Measurements from ENCODE around the gene MED17.

The MED17 gene

DNA sequence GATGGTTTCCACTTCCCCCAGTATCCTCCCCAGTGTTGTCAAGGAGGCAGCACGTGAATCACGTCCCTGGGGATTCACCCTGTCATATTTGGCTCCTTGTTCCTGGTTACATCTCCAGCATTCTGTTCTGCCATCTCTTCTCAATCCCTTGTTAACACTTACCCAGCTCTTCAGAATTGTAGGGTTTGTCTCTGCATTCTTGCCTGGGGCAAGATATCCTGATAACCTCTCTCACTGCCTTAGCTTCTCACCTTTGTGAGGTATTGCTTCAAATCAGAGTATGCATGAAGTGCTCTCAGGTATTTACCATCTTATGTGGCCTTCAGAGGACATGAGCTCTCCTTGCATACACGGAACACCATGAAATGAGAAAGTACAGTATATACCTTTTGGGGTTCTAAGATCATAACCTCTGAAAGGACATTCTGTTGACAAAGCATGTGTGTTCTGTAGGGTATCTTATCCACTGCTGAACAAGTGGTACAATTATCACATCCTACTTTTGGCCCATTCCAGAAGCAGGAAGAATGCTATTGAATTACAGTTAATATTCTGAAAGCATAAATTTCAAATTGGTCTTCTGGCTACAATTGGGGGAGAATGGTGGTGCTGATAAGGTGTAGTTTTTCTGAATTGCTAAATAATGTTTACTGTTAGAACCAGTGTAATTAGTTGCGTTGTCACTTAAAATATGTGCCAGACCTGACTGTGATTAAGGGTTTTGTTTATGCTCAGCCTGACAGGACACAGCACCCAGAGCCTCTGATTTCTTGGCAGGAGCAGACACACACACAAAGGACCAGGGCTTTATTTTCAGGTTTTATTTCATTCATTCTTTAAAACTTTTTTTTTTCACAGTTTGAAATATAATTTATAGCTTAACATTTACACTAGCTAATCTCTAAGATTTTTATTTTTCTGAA lies 33.6 kb downstream of the MED17 start:
- DNase-seq (ENCODE audit: low read depth in 2 of 2) = no peak

DNA sequence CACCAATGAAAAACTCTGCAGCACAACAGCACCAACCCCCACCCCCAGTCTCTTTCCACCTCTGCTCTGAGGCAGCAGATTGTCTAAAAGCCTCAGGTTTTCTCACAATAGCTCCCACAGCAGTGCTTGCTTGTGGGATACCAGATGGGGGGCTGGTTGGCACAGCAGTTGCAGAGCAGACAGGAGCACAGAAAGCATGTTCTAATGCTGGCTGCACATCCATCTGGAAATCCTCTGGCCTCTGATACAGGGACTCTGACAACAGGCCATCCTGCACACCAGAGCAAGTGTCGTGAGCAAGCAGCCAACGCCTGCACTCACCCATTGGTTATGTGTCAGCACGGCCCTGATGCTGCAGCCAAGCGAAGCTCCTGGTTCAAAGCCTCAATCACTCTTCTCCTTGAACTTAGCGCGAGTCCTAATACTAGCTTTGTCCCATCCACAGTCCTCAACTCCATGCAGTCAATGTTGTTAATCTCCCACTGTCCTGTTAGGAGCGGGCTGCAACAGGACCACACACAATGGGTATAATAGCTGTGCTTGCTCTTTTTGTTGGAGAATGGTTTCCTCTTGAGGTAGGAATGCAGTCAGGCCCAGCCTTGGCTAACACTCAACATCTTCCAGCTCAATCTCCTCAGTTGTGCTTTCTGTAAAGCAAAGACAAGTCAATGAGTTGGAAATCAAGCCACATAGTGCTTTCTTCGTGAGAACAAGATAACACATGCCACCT lies 36.0 kb downstream of the MED17 start:
- DNase-seq (ENCODE audit: low read depth in 2 of 2) = no peak

DNA sequence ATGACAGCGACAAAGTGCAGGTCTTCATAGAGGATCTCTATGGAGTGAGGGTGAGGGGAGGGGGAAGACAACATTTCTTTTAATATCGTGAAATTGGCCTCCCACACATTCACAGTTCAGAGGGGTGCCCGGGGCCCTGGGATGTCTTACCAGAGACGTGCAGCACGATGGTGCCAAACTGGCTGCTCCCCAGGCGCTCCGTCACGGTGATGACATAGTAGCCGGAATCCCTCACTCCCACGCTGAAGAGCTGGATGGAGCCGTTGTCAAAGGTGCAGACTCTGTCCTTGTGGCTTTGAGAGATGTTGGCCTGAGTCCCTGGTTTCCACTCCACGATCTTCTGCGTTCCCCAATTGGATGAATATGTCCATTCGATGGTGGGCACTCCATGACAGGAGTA lies 36.8 kb downstream of the MED17 start:
- DNase-seq (ENCODE audit: low read depth in 2 of 2) = no peak

DNA sequence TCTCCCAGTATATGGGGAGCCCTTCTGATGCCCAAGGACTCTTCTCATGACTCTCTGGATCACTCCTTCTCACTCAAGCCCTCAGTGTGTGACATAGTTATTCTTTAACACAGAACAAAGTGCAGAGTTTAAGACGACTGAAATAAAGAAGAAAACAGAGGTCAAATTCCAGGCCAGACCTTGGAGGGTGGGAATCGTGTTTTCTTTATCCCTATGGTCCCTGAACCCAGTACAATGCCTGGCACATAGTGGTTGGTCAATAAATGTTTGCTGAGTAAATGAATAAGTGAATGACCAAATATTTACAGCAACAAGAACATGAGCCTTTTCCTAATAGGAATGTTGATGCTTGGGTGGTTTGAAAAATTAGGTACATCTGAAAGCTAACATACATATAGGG lies 37.5 kb downstream of the MED17 start:
- no peak for DNase-seq (ENCODE audit: low read depth in 2 of 2)

DNA sequence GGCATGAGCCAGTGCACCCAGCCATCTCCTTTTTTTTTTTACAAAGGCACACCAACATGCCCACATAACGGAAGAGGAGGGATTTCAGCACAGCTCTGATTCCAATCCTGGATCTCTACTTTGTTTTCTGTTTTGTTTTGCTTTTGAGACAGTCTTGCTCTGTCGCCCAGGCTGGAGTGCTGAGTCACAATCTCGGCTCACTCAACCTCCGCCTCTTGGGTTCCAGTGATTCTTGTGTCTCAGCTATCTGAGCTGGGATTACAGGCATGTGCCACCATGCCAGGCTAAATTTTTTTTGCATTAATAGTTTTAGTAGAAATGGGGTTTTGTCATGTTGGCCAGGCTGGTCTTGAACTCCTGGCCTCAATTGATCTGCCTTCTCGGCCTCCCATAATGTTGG lies 38.3 kb downstream of the MED17 start:
- DNase-seq (ENCODE audit: low read depth in 2 of 2) = no peak

DNA sequence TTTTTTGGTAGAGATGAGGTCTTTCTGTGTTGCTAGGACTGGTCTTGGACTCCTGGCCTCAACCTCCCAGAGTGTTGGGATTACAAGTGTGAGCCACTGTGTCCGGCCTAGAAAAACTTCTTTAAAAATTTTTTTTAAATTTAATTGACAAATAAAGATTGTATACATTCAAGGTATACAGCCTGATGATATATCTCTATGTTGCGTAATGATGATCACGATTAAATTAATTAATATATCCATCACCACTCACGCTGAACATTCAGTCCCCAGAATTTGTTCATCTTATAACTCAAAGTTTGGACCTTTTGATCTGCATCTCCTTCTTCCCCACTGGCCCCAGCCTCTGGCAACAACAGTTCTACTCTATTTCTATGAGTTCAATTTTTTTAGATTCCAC lies 39.1 kb downstream of the MED17 start:
- no peak for DNase-seq (ENCODE audit: low read depth in 2 of 2)

- DNase-seq (ENCODE audit: low read depth in 2 of 2) = no peak
Observed at GRCh38 chr11:93827363-93827762, 43.3 kb downstream of the MED17 start.

DNA sequence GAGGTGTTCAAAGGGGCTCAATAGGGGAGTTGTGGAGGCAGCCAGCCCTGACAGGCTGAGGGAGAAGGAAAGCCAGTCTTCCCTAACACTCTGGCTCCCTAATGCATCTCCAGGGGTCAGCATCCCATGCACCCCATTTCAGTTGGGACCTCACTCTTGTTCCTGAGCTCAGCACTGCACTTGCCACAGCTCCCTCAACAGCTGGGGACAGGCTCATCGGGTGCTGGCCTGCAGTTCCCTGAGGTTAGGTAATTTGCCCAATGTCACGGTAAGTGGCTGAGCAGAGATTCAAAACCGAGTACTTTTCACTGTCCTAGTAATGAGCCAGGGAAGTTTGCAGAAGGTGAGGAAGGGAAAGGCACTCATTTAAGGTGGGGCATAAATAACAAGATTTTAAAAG lies 45.5 kb downstream of the MED17 start:
- no peak for DNase-seq (ENCODE audit: low read depth in 2 of 2)

- no peak for DNase-seq (ENCODE audit: low read depth in 2 of 2)
Observed at GRCh38 chr11:93831343-93832127, 47.5 kb downstream of the MED17 start.

DNA sequence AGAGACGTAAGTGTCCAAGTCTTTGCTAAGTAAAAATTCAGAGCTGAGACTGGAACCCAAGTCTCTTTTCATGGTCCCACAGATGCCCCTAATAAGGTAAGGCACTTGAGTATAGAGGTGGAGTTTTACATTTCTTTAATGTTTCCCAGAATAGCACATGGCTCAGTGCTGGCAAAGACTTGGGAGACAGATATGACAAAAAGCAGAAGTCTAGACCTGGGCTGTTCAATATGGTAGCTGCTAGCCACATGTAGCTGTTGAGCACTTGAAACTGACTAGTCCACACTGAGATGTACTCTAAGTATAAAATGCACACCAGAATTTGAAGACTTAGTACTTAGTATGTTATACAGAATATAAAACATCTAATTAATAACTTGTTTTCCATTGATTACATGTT lies 48.7 kb downstream of the MED17 start:
- DNase-seq (ENCODE audit: low read depth in 2 of 2) = no peak

DNA sequence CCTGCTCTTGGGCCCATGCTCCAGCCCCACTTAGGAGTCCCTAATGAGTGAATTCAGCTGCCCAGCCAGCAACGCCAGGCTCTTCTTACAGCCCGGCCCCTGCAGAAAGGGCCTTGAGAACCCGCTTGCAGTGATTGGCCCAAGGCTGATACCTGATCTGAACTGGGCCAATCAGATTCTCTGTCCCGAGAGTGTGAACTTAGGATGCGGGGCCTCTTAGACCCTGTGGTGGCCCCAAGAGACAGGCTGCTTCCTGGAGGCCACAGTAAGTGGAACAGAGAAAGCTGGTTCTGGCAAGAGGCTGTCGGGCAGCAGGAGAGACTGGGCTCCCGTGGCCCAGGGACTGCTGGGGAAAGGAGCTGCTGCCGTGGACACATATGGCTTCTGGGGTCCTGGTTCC lies 54.9 kb downstream of the MED17 start:
- no peak for DNase-seq (ENCODE audit: low read depth in 2 of 2)

- no peak for DNase-seq (ENCODE audit: low read depth in 2 of 2)
Observed at GRCh38 chr11:93840180-93840579, 56.1 kb downstream of the MED17 start.

DNA sequence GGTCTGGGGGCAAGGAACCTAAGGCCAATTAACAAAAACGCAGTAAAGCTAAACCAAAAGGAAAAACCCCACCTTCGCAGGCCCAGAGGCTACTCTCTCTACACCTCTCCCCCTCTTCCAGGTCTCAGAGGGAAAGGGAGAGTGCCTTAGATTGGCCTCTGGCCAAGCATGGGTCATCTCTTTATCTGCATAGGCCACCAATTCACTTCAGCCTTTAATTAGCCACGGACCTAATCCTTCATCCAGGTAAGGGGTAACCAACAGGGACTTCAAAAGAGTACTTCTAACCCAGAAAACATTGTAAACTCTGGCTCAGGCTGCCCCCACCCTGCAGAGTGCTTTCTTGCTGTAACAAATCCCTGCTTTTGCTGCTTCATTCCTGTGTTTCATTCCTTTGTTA lies 56.9 kb downstream of the MED17 start:
- no peak for DNase-seq (ENCODE audit: low read depth in 2 of 2)

DNA sequence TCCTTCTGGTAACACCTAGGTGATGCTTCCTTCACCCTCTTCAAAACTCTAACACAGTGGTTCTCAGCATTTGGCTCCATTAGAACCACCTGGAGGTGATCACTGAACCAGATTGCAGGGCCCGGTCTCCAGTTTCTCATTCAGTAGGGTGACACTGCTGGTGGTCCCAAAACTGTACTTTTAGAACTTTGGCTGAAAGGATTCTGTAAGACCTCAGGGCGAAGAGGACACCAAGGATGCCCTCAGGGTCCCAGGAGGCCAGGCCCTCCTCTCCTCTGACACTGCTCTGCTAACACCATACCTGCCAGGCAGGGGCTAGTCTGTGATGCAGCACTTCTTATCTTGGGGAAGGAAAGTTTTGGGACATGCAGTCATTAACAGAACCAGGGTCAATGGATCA lies 57.4 kb downstream of the MED17 start:
- no peak for DNase-seq (ENCODE audit: low read depth in 2 of 2)

- DNase-seq (ENCODE audit: low read depth in 2 of 2) = no peak
Observed at GRCh38 chr11:93842034-93842433, 58.0 kb downstream of the MED17 start.

DNA sequence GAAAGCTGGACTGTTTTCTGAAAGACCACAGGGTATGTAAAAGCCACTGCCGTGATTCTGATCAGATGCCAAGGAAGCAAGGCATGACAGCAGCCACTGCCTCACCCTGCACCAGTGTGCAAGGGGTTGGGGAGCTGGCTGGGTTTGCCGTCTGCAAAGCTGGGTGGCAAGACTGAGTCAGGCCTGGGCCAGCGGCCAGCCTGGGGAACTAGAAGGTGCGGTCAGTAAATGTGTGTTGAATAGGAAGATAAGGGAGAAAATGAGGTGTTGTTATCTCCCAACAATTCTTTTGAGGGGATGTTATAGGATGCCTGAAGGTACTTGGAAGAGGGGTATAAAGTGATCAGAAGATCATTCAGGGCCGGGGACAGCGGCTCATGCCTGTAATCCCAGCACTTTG lies 58.4 kb downstream of the MED17 start:
- DNase-seq (ENCODE audit: low read depth in 2 of 2) = no peak

DNA sequence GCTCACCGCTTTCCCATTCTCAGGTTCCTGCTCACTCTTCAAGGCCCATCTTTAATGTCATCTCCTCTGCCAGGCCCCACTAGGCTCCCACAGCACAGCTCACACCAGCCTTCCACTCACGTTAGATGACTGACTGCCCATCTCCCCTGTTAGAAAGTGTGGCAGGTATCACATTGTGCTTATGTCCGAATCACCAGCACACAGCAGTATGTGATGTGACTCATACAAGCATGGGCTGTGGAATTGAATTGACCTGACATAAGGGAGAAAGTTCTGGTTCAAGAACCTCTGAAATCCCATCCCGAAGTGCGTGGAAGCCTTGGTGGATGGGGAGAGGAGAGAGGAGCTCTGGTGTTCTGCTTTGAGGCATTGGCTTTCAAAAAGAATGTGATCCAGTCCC lies 59.8 kb downstream of the MED17 start:
- no peak for DNase-seq (ENCODE audit: low read depth in 2 of 2)

DNA sequence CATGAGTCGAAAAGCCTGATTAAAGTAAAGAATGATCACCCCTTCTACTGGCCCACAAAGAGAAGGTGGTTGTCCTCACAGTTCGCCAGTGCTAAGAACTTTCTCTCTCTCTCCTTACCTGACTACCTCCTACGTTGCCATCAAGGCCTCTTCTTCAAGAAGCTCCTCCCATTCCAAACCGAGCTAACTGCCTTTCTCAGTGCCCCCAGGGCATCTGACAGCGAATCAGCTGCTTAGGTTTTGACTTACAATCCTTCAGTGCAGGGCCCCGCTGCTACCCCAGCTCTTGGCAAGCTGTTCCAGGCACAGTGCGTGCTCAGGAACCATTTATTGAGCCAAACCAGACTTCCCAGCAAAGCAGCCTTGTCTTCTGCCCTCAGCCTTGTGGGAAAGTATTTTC lies 60.5 kb downstream of the MED17 start:
- DNase-seq (ENCODE audit: low read depth in 2 of 2) = no peak

DNA sequence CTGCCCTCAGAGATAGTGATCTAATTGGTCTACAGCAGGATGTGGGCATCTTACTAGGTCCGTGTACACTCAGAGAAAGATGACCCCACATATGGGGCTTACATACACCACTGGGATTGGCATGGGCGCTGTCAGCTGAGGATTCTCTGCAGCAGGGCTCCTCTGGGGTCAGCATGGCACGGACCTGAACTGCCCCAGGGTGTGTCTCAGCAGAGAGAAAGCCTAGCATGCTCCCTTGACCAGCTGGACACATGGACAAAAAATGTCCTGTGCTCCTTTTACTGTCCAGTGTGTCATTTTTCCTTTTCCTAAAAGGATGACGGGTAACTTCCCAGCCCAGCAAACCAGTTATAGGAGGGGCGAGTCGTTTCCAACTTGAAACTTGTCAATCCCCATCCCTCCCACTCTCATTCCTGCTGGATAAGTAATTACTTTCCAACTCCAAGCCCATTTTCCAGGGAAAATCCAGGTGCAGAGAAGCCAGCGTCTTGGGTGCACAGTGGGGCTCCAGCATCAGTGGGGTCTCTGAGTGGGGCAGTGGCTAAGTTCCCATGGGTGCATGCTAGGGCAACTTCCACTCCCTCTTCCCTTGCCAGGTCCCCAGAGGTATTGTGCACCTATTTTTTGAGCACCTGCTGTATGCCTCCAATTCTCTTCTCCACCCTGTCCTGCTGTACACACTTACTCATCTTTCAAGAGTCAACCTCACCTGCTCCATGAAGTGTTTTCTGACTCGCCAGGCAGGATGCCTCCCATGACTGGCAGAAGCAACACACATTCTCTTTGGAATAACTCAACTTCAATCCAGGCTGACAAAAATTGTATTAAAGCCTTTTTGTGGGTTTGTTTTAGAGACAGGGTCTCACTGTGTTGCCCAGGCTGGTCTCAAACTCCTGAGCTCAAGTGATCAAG lies 61.4 kb downstream of the MED17 start:
- DNase-seq (ENCODE audit: low read depth in 2 of 2) = no peak

GRCh38 chr11:93846411-93846810 lies 62.3 kb downstream of the MED17 start:
- DNase-seq (ENCODE audit: low read depth in 2 of 2) = no peak

GRCh38 chr11:93849201-93849600 lies 65.1 kb downstream of the MED17 start:
- no peak for DNase-seq (ENCODE audit: low read depth in 2 of 2)

Measured in stimulated activated CD4-positive, alpha-beta T cell treated with anti-CD3 and anti-CD28 coated beads, Interleukin-15, amount 100 ng/mL, for 48 hours (primary cell).